SK-N-SH (cell line): ENCODE measurements around the gene NPAS3. TPM values are rescaled to one million over a fixed set of nuclear protein-coding genes. Genes with fewer than 3 reads are reported as not detected.
A peak's percentile ranks its signal among the peaks of the same experiment; 100 is the strongest.

Experiments used
- CTCF ChIA-PET: fragments of 300-600, 350-600 bp; formaldehyde crosslinking; extraction: SDS; loops from one replicate; lab custom pipeline; 2021; lab: Yijun Ruan, JAX
- POLR2A ChIA-PET: fragments of 350-600 bp; sonication (Branson Sonifier 250); formaldehyde crosslinking; extraction: SDS; loops from one replicate; lab custom pipeline; 2020; ENCODE audit warnings: antibody characterized with exemption, inconsistent platforms; lab: Yijun Ruan, JAX
- DNase-seq: peaks from one replicate; pipeline ENCODE4 v3.0.0; 2012
- H2AFZ ChIP-seq: fragments of 200-600 bp; sonication (generic); 2 replicates; pipeline ENCODE4 v1.8.1; 2016; ENCODE audit warnings: antibody characterized with exemption, mild to moderate bottlenecking, low read depth
- H3F3A ChIP-seq: fragments of 200-600 bp; sonication (generic); replicated peaks from 2 replicates; pipeline ENCODE3; 2016; ENCODE audit warnings: antibody characterized with exemption, mild to moderate bottlenecking; ENCODE audit not compliant: insufficient read depth
- H3K27ac ChIP-seq, 2 experiments: fragments of 200-500 bp in 1 of 2; fragments of 200-600 bp in 1 of 2; sonication (Bioruptor generic) in 1 of 2; sonication (generic), shearing (Covaris generic) in 1 of 2; 2 replicates each; pipeline versions ENCODE4 v1.5.1 to v1.6.1; 2014 to 2016; ENCODE audit warnings: low read depth in 2 of 2, inconsistent platforms in 1 of 2, low read length in 1 of 2, mild to moderate bottlenecking in 1 of 2, mixed read lengths in 1 of 2
- H3K27me3 ChIP-seq: fragments of 200-600 bp; sonication (generic), shearing (Covaris generic); 2 replicates; pipeline ENCODE4 v1.6.1; 2016; ENCODE audit warnings: mixed run types; ENCODE audit not compliant: insufficient read depth
- H3K36me3 ChIP-seq, 2 experiments: fragments of 200-500 bp in 1 of 2; fragments of 200-600 bp in 1 of 2; sonication (Bioruptor generic) in 1 of 2; sonication (generic) in 1 of 2; replicated peaks in 1 of 2; 2 replicates each; pipeline versions ENCODE3 to v1.5.1; 2014 to 2016; ENCODE audit warnings: low read length in 1 of 2, mild to moderate bottlenecking in 1 of 2; ENCODE audit not compliant: insufficient read depth in 2 of 2, control insufficient read depth in 1 of 2
- H3K4me1 ChIP-seq, 2 experiments: fragments of 200-500 bp in 1 of 2; fragments of 200-600 bp in 1 of 2; sonication (Bioruptor generic) in 1 of 2; sonication (generic), shearing (Covaris generic) in 1 of 2; 2 replicates each; pipeline versions ENCODE4 v1.5.1 to v1.6.1; 2014 to 2016; ENCODE audit warnings: low read depth in 1 of 2, low read length in 1 of 2, mixed run types in 1 of 2; ENCODE audit not compliant: insufficient read depth in 2 of 2, control insufficient read depth in 1 of 2
- H3K4me2 ChIP-seq: fragments of 200-600 bp; sonication (generic), shearing (Covaris generic); 2 replicates; pipeline ENCODE4 v1.6.1; 2017; ENCODE audit warnings: mixed run types
- H3K4me3 ChIP-seq, 2 experiments: fragments of 200-500 bp in 1 of 2; fragments of 200-600 bp in 1 of 2; sonication (Bioruptor generic) in 1 of 2; sonication (generic), shearing (Covaris generic) in 1 of 2; 2 replicates each; pipeline versions ENCODE4 v1.5.1 to v1.8.1; 2014 to 2016; ENCODE audit warnings: low read depth in 2 of 2, inconsistent platforms in 1 of 2, low read length in 1 of 2, mild to moderate bottlenecking in 1 of 2, mixed read lengths in 1 of 2, moderate library complexity in 1 of 2
- H3K79me2 ChIP-seq: fragments of 200-600 bp; sonication (generic); 2 replicates; pipeline ENCODE4 v1.8.1; 2017; ENCODE audit warnings: mild to moderate bottlenecking; ENCODE audit not compliant: insufficient read depth
- H3K9ac ChIP-seq: fragments of 200-600 bp; sonication (generic); 2 replicates; pipeline ENCODE4 v1.6.1; 2017; ENCODE audit warnings: mixed run types
- H3K9me2 ChIP-seq: fragments of 200-600 bp; sonication (generic); 2 replicates; pipeline ENCODE4 v1.6.1; 2017; ENCODE audit warnings: mixed run types
- H3K9me3 ChIP-seq: fragments of 200-600 bp; sonication (generic); 2 replicates; pipeline ENCODE4 v1.6.1; 2017; ENCODE audit warnings: mixed run types, mild to moderate bottlenecking, moderate library complexity
- H4K20me1 ChIP-seq: fragments of 200-600 bp; sonication (generic); 2 replicates; pipeline ENCODE4 v1.6.1; 2017; ENCODE audit warnings: mild to moderate bottlenecking, mixed run types; ENCODE audit not compliant: insufficient read depth
- ELF1 ChIP-seq: IDR thresholded peaks from 2 replicates; pipeline ENCODE4 v1.4.0; 2012
- EP300 ChIP-seq, 2 experiments: IDR thresholded peaks; 2 replicates each; pipeline versions ENCODE4 v1.4.0 to v1.6.1; 2012; ENCODE audit warnings: borderline replicate concordance in 1 of 2, low read depth in 1 of 2, low read length in 1 of 2
- FOXM1 ChIP-seq: IDR thresholded peaks from 2 replicates; pipeline ENCODE4 v1.4.0; 2012; ENCODE audit warnings: low read depth, mild to moderate bottlenecking
- GABPA ChIP-seq: IDR thresholded peaks from 2 replicates; pipeline ENCODE4 v1.4.0; 2012; ENCODE audit warnings: low read depth, mild to moderate bottlenecking
- GATA2 ChIP-seq: sonication (generic); formaldehyde crosslinking; IDR thresholded peaks from 2 replicates; pipeline ENCODE4 v1.5.0; 2020; ENCODE audit warnings: mild to moderate bottlenecking, missing genetic modification reagents
- MAX ChIP-seq: IDR thresholded peaks from 2 replicates; pipeline ENCODE4 v1.4.0; 2012; ENCODE audit warnings: low read depth
- NRF1 ChIP-seq: IDR thresholded peaks from 2 replicates; pipeline ENCODE4 v1.6.1; 2012; ENCODE audit warnings: low read depth, mild to moderate bottlenecking, low read length
- RAD21 ChIP-seq: IDR thresholded peaks from 2 replicates; pipeline ENCODE4 v1.6.1; 2012; ENCODE audit warnings: mild to moderate bottlenecking, low read length
- RCOR1 ChIP-seq: fragments of 150-350 bp; IDR thresholded peaks from 2 replicates; pipeline ENCODE4 v1.6.1; 2017; ENCODE audit warnings: antibody characterized with exemption, low read length
- REST ChIP-seq: IDR thresholded peaks from 2 replicates; pipeline ENCODE4 v1.6.1; 2012; ENCODE audit warnings: mild to moderate bottlenecking, low read depth, low read length, moderate library complexity
- RXRA ChIP-seq: IDR thresholded peaks from 2 replicates; pipeline ENCODE4 v1.4.0; 2012; ENCODE audit warnings: low read depth, mild to moderate bottlenecking, borderline replicate concordance
- SIN3A ChIP-seq: IDR thresholded peaks from 2 replicates; pipeline ENCODE4 v1.6.1; 2012; ENCODE audit warnings: low read depth, mild to moderate bottlenecking, low read length, moderate library complexity, borderline replicate concordance
- TCF12 ChIP-seq: IDR thresholded peaks from 2 replicates; pipeline ENCODE4 v1.4.0; 2012
- TEAD4 ChIP-seq: IDR thresholded peaks from 2 replicates; pipeline ENCODE4 v1.4.0; 2012; ENCODE audit warnings: mild to moderate bottlenecking, borderline replicate concordance; ENCODE audit not compliant: insufficient read depth
- WGBS: methylation state at CpG from one replicate; pipeline ENCODE4 v1.1.6; 2017; ENCODE audit warnings: low lambda C conversion rate; 5-methylcytosine and 5-hydroxymethylcytosine counted together
- polyA plus RNA-seq, 3 experiments: library from polyadenylated mRNA; depleted of rRNA; stranded (reverse); fragments of >200 nt; gene quantifications; 2 replicates each; pipeline ENCODE4 v1.2.3, GENCODE V29; 2012

NPAS3 gene
- polyA plus RNA-seq, 1 of the 3 experiments (the other 2 are of a cell fraction), result 4.3 TPM

GRCh38 chr14:33516898-33517436 is 578.3 kb downstream of the NPAS3 start:
- no peak overlapping the region for H2AFZ ChIP-seq
- no peaks in the 10 kb centered on the region; a peak in 1 of 4 replicates for H3K4me1 ChIP-seq
- H3K27ac ChIP-seq, result no peak overlapping the region
- H3K36me3 ChIP-seq, result no peaks in the 10 kb centered on the region
- no peak for TF ChIP-seq NRF1
- TF ChIP-seq FOXM1, result no peak
- no peak for TF ChIP-seq TCF12
- no peak for TF ChIP-seq MAX
- TF ChIP-seq EP300 (IDR thresholded peaks at IDR 0.05; ENCODE audit: borderline replicate concordance in 1 of 2, low read depth in 1 of 2, low read length in 1 of 2), result no peak
- no peak for TF ChIP-seq REST
- TF ChIP-seq RAD21, result no peak
- TF ChIP-seq RXRA, result no peak
- TF ChIP-seq GABPA, result no peak
- TF ChIP-seq RCOR1, result no peak
- no peak for TF ChIP-seq ELF1
- TF ChIP-seq SIN3A, result no peak
- TF ChIP-seq TEAD4, result no peak
- H3K4me3 ChIP-seq, result no peak overlapping the region
- no peak for DNase-seq
- H3F3A ChIP-seq, result peaks cover 8% of the 10 kb centered on the region
- no peak overlapping the region for H3K9ac ChIP-seq
- H3K27me3 ChIP-seq, result no peaks in the 10 kb centered on the region
- no peaks in the 10 kb centered on the region for H3K9me2 ChIP-seq
- no peaks in the 10 kb centered on the region for H3K9me3 ChIP-seq
- no peak overlapping the region for H3K4me2 ChIP-seq
- 78% methylated on average over 5 of the region's 5 CpGs for WGBS
- no peaks in the 10 kb centered on the region for H4K20me1 ChIP-seq
- no peaks in the 10 kb centered on the region for H3K79me2 ChIP-seq
- ChIA-PET CTCF (interaction anchor here (0.9 to 1.2 kb wide), 2 partner anchors 13 to 41 kb away, joined by 3 read pairs; no protein-coding TSS in a partner anchor), POLR2A (no interaction called here)

- CTCF ChIA-PET, result no interaction called here
- H4K20me1 ChIP-seq, result no peaks in the 10 kb centered on the region
- H3K9ac ChIP-seq, result no peak overlapping the region
- H3F3A ChIP-seq, result peaks cover 3% of the 10 kb centered on the region
- no peak overlapping the region for H3K4me3 ChIP-seq
- no peak for DNase-seq
- no peak overlapping the region for H3K4me2 ChIP-seq
- no peaks in the 10 kb centered on the region for H3K9me3 ChIP-seq
- H2AFZ ChIP-seq, result no peak overlapping the region
- POLR2A ChIA-PET, result no interaction called here
- H3K27me3 ChIP-seq, result no peaks in the 10 kb centered on the region
- no peaks in the 10 kb centered on the region for H3K36me3 ChIP-seq
- H3K27ac ChIP-seq, result no peak overlapping the region
- 87% methylated on average over 2 of the region's 2 CpGs for WGBS
- no peaks in the 10 kb centered on the region for H3K9me2 ChIP-seq
- H3K4me1 ChIP-seq, result 0 out of 4 replicates have a peak, but pooled peaks cover 0 to 3% of the 10 kb centered on the region in 2 experiments
- no peaks in the 10 kb centered on the region for H3K79me2 ChIP-seq
- no peak for TF ChIP-seq RXRA
- 0 out of 2 replicates have a peak, but pooled peaks have one; percentile 34 for TF ChIP-seq GATA2 (CRISPR knock-in tag)
Observed at GRCh38 chr14:33521192-33521591, 582.5 kb downstream of the NPAS3 start.
